Measurements from ENCODE around the gene CCM2. TPM values are rescaled to one million over a fixed set of nuclear protein-coding genes. Genes with fewer than 3 reads are reported as not detected.

CCM2 gene
- polyA plus RNA-seq, 1 donor from 2014 or later, result 25.8 TPM

- no peaks in the 10 kb centered on the region for H3K27me3 ChIP-seq (ENCODE audit: insufficient read depth, low read depth, low read length)
- H3F3A ChIP-seq (ENCODE audit: insufficient read depth, low read length, poor library complexity, severe bottlenecking), result no peaks in the 10 kb centered on the region
- TF ChIP-seq REST (IDR thresholded peaks at IDR 0.05; ENCODE audit: borderline replicate concordance), result no peak
- TF ChIP-seq TAF1 (IDR thresholded peaks at IDR 0.05; ENCODE audit: low read depth), result no peak
- TF ChIP-seq RAD21 (conservative IDR thresholded peaks at IDR 0.05), result no peak
- no peaks in the 10 kb centered on the region for H3K9me2 ChIP-seq (ENCODE audit: insufficient read depth, low read length)
- no peaks in the 10 kb centered on the region for H4K20me1 ChIP-seq (ENCODE audit: insufficient read depth)
- no peak overlapping the region for H3K4me3 ChIP-seq (ENCODE audit: low read length)
- H3K9ac ChIP-seq (ENCODE audit: low read length), result no peak overlapping the region
- H3K27ac ChIP-seq (ENCODE audit: low read length), result no peak overlapping the region
- H3K9me3 ChIP-seq (ENCODE audit: low read length), result no peaks in the 10 kb centered on the region
- no peaks in the 10 kb centered on the region for H3K36me3 ChIP-seq (ENCODE audit: insufficient read depth, low read length)
- no peak overlapping the region for H2AFZ ChIP-seq (ENCODE audit: low read depth, low read length)
- H3K79me2 ChIP-seq (replicated peaks; ENCODE audit: insufficient read depth, low read length), result no peaks in the 10 kb centered on the region
- no peak overlapping the region for H3K4me2 ChIP-seq (ENCODE audit: low read length)
Observed at GRCh38 chr7:45098983-45099839, 99.2 kb downstream of the CCM2 start.

- Histone ChIP-seq H3K4me2 (ENCODE audit: low read length) (no peak overlapping the region), H3K9me2 (ENCODE audit: insufficient read depth, low read length) (no peaks in the 10 kb centered on the region), H3K27me3 (ENCODE audit: insufficient read depth, low read depth, low read length) (no peaks in the 10 kb centered on the region), H3K27ac (ENCODE audit: low read length) (no peak overlapping the region), H3K9me3 (ENCODE audit: low read length) (no peaks in the 10 kb centered on the region), H2AFZ (ENCODE audit: low read depth, low read length) (no peak overlapping the region), H4K20me1 (ENCODE audit: insufficient read depth) (no peaks in the 10 kb centered on the region), H3F3A (ENCODE audit: insufficient read depth, low read length, poor library complexity, severe bottlenecking) (no peaks in the 10 kb centered on the region), H3K79me2 (replicated peaks; ENCODE audit: insufficient read depth, low read length) (no peaks in the 10 kb centered on the region), H3K9ac (ENCODE audit: low read length) (no peak overlapping the region), H3K4me3 (ENCODE audit: low read length) (no peak overlapping the region), H3K36me3 (ENCODE audit: insufficient read depth, low read length) (no peaks in the 10 kb centered on the region)
- TF ChIP-seq POLR2AphosphoS5 (IDR thresholded peaks at IDR 0.05) (no peak), EP300 (conservative IDR thresholded peaks at IDR 0.05; ENCODE audit: poor library complexity, severe bottlenecking) (no peak), TAF1 (IDR thresholded peaks at IDR 0.05; ENCODE audit: low read depth) (no peak), EZH2 (IDR thresholded peaks at IDR 0.05; ENCODE audit: borderline replicate concordance, insufficient read depth, low read length, poor library complexity, severe bottlenecking) (no peak)
Observed at GRCh38 chr7:45099891-45100760, 100.1 kb downstream of the CCM2 start.

GRCh38 chr7:45100761-45101480 is 100.9 kb downstream of the CCM2 start:
- no peaks in the 10 kb centered on the region for H3K27me3 ChIP-seq (ENCODE audit: insufficient read depth, low read depth, low read length)
- H3K4me2 ChIP-seq (ENCODE audit: low read length), result no peak overlapping the region
- no peaks in the 10 kb centered on the region for H3K36me3 ChIP-seq (ENCODE audit: insufficient read depth, low read length)
- TF ChIP-seq REST (IDR thresholded peaks at IDR 0.05; ENCODE audit: borderline replicate concordance), result no peak
- H4K20me1 ChIP-seq (ENCODE audit: insufficient read depth), result no peaks in the 10 kb centered on the region
- no peaks in the 10 kb centered on the region for H3K9me3 ChIP-seq (ENCODE audit: low read length)
- no peak overlapping the region for H3K9ac ChIP-seq (ENCODE audit: low read length)
- H3K4me3 ChIP-seq (ENCODE audit: low read length), result no peak overlapping the region
- H3K9me2 ChIP-seq (ENCODE audit: insufficient read depth, low read length), result no peaks in the 10 kb centered on the region
- H2AFZ ChIP-seq (ENCODE audit: low read depth, low read length), result no peak overlapping the region
- no peaks in the 10 kb centered on the region for H3F3A ChIP-seq (ENCODE audit: insufficient read depth, low read length, poor library complexity, severe bottlenecking)
- H3K27ac ChIP-seq (ENCODE audit: low read length), result no peak overlapping the region
- H3K79me2 ChIP-seq (replicated peaks; ENCODE audit: insufficient read depth, low read length), result no peaks in the 10 kb centered on the region
